Adrenal gland (tissue), 5 donors: ENCODE data around the gene GALNT9.

Experiments used
- CTCF ChIP-seq, 6 experiments: fragments of 450-650 bp in 4 of 6; fragments of 200-600 bp in 2 of 6; sonication (generic) in 1 of 6; IDR thresholded peaks; 1 replicate in 5 of 6; 2 replicates in 1 of 6; pipeline versions ENCODE4 v1.5.1 to v1.8.0; 2016 to 2021; ENCODE audit warnings: antibody characterized with exemption in 6 of 6, mild to moderate bottlenecking in 2 of 6, moderate library complexity in 1 of 6
- POLR2A ChIP-seq, 2 donors: fragments of 450-650 bp; IDR thresholded peaks; one replicate each; pipeline ENCODE4 v1.6.1; 2017; ENCODE audit warnings: antibody characterized with exemption in 2 of 2, mild to moderate bottlenecking in 2 of 2, moderate library complexity in 1 of 2
- donor health status: DM: no; HTN: no; CAD: no.

GRCh38 chr12:132365226-132365625 is 35.8 kb upstream of the GALNT9 start:
- no peak for TF ChIP-seq CTCF (IDR thresholded peaks at IDR 0.05)
- no peak for TF ChIP-seq POLR2A (IDR thresholded peaks at IDR 0.05)
